Stimulated activated CD8-positive, alpha-beta memory T cell treated with anti-CD3 and anti-CD28 coated beads, Interleukin-12 subunit alpha, Interleukin-12 subunit beta, amount 100 ng/mL, for 4 hours (primary cell): ENCODE results near the gene MOCS1.

Experiments used
- DNase-seq: peaks from one replicate; pipeline ENCODE4 v3.0.0-alpha.2; 2020; ENCODE audit warnings: low read depth

Gene MOCS1

GRCh38 chr6:39902786-39903465, 31.3 kb downstream of the MOCS1 start:
- DNase-seq = no peak

- no peak for DNase-seq
Observed at GRCh38 chr6:39902136-39902535, 32.1 kb downstream of the MOCS1 start.

- no peak for DNase-seq
Observed at GRCh38 chr6:39901670-39902069, 32.6 kb downstream of the MOCS1 start.

- DNase-seq = no peak
Observed at GRCh38 chr6:39901116-39901655, 33.1 kb downstream of the MOCS1 start.

GRCh38 chr6:39899554-39900295, 34.5 kb downstream of the MOCS1 start:
- no peak for DNase-seq

GRCh38 chr6:39898625-39899024, 35.6 kb downstream of the MOCS1 start:
- DNase-seq = no peak

- no peak for DNase-seq
Observed at GRCh38 chr6:39897698-39898097, 36.6 kb downstream of the MOCS1 start.

GRCh38 chr6:39896701-39897100, 37.6 kb downstream of the MOCS1 start:
- DNase-seq = no peak

- no peak for DNase-seq
Observed at GRCh38 chr6:39893286-39893685, 41.0 kb downstream of the MOCS1 start.

- DNase-seq = no peak
Observed at GRCh38 chr6:39892490-39893129, 41.7 kb downstream of the MOCS1 start.

GRCh38 chr6:39891976-39892375, 42.3 kb downstream of the MOCS1 start:
- DNase-seq = no peak

GRCh38 chr6:39891353-39891752, 42.9 kb downstream of the MOCS1 start:
- no peak for DNase-seq

GRCh38 chr6:39889229-39889628, 45.0 kb downstream of the MOCS1 start:
- DNase-seq = no peak

GRCh38 chr6:39887692-39888450, 46.4 kb downstream of the MOCS1 start:
- no peak for DNase-seq

GRCh38 chr6:39886871-39887270, 47.4 kb downstream of the MOCS1 start:
- no peak for DNase-seq

GRCh38 chr6:39885691-39886090, 48.6 kb downstream of the MOCS1 start:
- DNase-seq = no peak

GRCh38 chr6:39884696-39885095, 49.6 kb downstream of the MOCS1 start:
- no peak for DNase-seq

- DNase-seq = no peak
Observed at GRCh38 chr6:39882531-39882899, 51.7 kb downstream of the MOCS1 start.

- DNase-seq = no peak
Observed at GRCh38 chr6:39881851-39882530, 52.3 kb downstream of the MOCS1 start.

- DNase-seq = no peak
Observed at GRCh38 chr6:39880594-39880993, 53.7 kb downstream of the MOCS1 start.

- no peak for DNase-seq
Observed at GRCh38 chr6:39879535-39879934, 54.7 kb downstream of the MOCS1 start.

- DNase-seq = no peak
Observed at GRCh38 chr6:39876826-39877225, 57.4 kb downstream of the MOCS1 start.
